ENCODE measurements around the gene POLR2F. TPM values are rescaled to one million over a fixed set of nuclear protein-coding genes. Genes with fewer than 3 reads are reported as not detected.

Gene POLR2F
- total RNA-seq, 4 donors from 2014 or later, result 33.3 to 83.9 (median 57.6) TPM

- no peak overlapping the region for H3K4me3 ChIP-seq (ENCODE audit: low read depth, poor library complexity, severe bottlenecking)
- TF ChIP-seq CTCF (IDR thresholded peaks at IDR 0.05), result no peak
- no peak for TF ChIP-seq POLR2A (IDR thresholded peaks at IDR 0.05)
- no peak for DNase-seq (ENCODE audit: low spot score in 2 of 2)
- intact Hi-C loops (cut with DNase I; ENCODE audit: low total_unique reads), result no loop called here
- whole genome bisulfite sequencing, 2 donors, result 93 to 96% methylated on average over 3 of the region's 3 CpGs
These were observed 53.4 kb downstream of the POLR2F start for GRCh38 chr22:38006906-38007305.

- WGBS, 2 donors, result 87 to 89% methylated on average over 13 of the region's 13 CpGs
- no peak overlapping the region for H3K4me3 ChIP-seq (ENCODE audit: low read depth, poor library complexity, severe bottlenecking)
- intact Hi-C loops (cut with DNase I; ENCODE audit: low total_unique reads), result no loop called here
- TF ChIP-seq CTCF (IDR thresholded peaks at IDR 0.05) (no peak), POLR2A (IDR thresholded peaks at IDR 0.05) (no peak)
- DNase-seq (ENCODE audit: low spot score in 2 of 2), result no peak
These were observed 53.9 kb downstream of the POLR2F start for GRCh38 chr22:38007330-38007902.

GRCh38 chr22:38009000-38009806 is 55.7 kb downstream of the POLR2F start:
- 77 to 80% methylated on average over 14 of the region's 14 CpGs for WGBS, 2 donors
- intact Hi-C loops (cut with DNase I; ENCODE audit: low total_unique reads), result no loop called here
- DNase-seq (ENCODE audit: low spot score in 2 of 2), result no peak
- TF ChIP-seq CTCF (IDR thresholded peaks at IDR 0.05) (no peak), POLR2A (IDR thresholded peaks at IDR 0.05) (no peak)
- no peak overlapping the region for H3K4me3 ChIP-seq (ENCODE audit: low read depth, poor library complexity, severe bottlenecking)

- no peak overlapping the region for H3K4me3 ChIP-seq (ENCODE audit: low read depth, poor library complexity, severe bottlenecking)
- intact Hi-C loops (cut with DNase I; ENCODE audit: low total_unique reads), result no loop called here
- no peak for DNase-seq (ENCODE audit: low spot score in 2 of 2)
- 88 to 91% methylated on average over 7 of the region's 7 CpGs for WGBS, 2 donors
- TF ChIP-seq POLR2A (IDR thresholded peaks at IDR 0.05) (no peak), CTCF (IDR thresholded peaks at IDR 0.05) (no peak)
These were observed 59.1 kb downstream of the POLR2F start for GRCh38 chr22:38012604-38013072.

- no peak for DNase-seq (ENCODE audit: low spot score in 2 of 2)
- no peak for TF ChIP-seq CTCF (IDR thresholded peaks at IDR 0.05)
- TF ChIP-seq POLR2A (IDR thresholded peaks at IDR 0.05), result no peak
- intact Hi-C loops (cut with DNase I; ENCODE audit: low total_unique reads), result no loop called here
- no peak overlapping the region for H3K4me3 ChIP-seq (ENCODE audit: low read depth, poor library complexity, severe bottlenecking)
- 96 to 100% methylated on average over 1 of the region's 1 CpG for WGBS, 2 donors
These were observed 60.6 kb downstream of the POLR2F start for GRCh38 chr22:38014083-38014482.

All from lower leg skin (tissue), 4 donors.